ENCODE data around the gene LMNTD1.

DNA sequence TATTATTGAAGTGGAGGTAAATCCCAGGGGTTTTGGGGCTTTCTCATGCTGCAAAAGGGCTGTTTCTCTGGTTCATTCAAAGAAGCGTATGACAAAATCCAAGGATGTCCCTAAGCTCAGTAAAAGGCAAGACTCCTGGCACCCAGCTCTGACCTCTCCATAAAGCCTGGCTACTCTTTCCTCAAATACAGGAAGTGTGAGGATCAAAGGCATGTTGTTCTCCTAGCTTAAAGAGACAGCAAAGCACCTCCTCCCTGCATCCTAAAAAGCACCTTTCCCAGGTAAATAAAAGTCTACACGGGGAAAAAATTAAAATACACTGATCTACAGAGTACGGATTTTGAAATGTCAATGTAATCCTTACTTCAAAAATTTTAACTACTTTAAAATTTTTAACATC is 118.6 kb downstream of the LMNTD1 start:
- TF ChIP-seq, protein P1, sequence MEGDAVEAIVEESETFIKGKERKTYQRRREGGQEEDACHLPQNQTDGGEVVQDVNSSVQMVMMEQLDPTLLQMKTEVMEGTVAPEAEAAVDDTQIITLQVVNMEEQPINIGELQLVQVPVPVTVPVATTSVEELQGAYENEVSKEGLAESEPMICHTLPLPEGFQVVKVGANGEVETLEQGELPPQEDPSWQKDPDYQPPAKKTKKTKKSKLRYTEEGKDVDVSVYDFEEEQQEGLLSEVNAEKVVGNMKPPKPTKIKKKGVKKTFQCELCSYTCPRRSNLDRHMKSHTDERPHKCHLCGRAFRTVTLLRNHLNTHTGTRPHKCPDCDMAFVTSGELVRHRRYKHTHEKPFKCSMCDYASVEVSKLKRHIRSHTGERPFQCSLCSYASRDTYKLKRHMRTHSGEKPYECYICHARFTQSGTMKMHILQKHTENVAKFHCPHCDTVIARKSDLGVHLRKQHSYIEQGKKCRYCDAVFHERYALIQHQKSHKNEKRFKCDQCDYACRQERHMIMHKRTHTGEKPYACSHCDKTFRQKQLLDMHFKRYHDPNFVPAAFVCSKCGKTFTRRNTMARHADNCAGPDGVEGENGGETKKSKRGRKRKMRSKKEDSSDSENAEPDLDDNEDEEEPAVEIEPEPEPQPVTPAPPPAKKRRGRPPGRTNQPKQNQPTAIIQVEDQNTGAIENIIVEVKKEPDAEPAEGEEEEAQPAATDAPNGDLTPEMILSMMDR (conservative IDR thresholded peaks at IDR 0.05; ENCODE audit: low read depth, low read length): no peak
- no peak for TF ChIP-seq RAD21 (IDR thresholded peaks at IDR 0.05; ENCODE audit: low read length)
- TF ChIP-seq FOS (IDR thresholded peaks at IDR 0.05; ENCODE audit: low read depth, low read length): no peak
- no peak for TF ChIP-seq RFX5 (IDR thresholded peaks at IDR 0.05; ENCODE audit: low read depth, low read length)
- TF ChIP-seq, protein P2, sequence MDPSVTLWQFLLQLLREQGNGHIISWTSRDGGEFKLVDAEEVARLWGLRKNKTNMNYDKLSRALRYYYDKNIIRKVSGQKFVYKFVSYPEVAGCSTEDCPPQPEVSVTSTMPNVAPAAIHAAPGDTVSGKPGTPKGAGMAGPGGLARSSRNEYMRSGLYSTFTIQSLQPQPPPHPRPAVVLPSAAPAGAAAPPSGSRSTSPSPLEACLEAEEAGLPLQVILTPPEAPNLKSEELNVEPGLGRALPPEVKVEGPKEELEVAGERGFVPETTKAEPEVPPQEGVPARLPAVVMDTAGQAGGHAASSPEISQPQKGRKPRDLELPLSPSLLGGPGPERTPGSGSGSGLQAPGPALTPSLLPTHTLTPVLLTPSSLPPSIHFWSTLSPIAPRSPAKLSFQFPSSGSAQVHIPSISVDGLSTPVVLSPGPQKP (IDR thresholded peaks at IDR 0.05; ENCODE audit: borderline replicate concordance, low read depth, low read length): no peak
- TF ChIP-seq RCOR1 (IDR thresholded peaks at IDR 0.05; ENCODE audit: insufficient replicate concordance, low read length): no peak
- no peak for TF ChIP-seq MXI1 (IDR thresholded peaks at IDR 0.05; ENCODE audit: borderline replicate concordance, low read depth, low read length)

Measured in IMR-90 (cell line).